HG03460 (cell line): ENCODE measurements around the gene LENG8.

Experiments used
- ATAC-seq: cut with Tn5 transposase; IDR thresholded peaks from one replicate; pipeline ENCODE4 v1.9.1; 2021; ENCODE audit not compliant: unreplicated experiment

The LENG8 gene

DNA sequence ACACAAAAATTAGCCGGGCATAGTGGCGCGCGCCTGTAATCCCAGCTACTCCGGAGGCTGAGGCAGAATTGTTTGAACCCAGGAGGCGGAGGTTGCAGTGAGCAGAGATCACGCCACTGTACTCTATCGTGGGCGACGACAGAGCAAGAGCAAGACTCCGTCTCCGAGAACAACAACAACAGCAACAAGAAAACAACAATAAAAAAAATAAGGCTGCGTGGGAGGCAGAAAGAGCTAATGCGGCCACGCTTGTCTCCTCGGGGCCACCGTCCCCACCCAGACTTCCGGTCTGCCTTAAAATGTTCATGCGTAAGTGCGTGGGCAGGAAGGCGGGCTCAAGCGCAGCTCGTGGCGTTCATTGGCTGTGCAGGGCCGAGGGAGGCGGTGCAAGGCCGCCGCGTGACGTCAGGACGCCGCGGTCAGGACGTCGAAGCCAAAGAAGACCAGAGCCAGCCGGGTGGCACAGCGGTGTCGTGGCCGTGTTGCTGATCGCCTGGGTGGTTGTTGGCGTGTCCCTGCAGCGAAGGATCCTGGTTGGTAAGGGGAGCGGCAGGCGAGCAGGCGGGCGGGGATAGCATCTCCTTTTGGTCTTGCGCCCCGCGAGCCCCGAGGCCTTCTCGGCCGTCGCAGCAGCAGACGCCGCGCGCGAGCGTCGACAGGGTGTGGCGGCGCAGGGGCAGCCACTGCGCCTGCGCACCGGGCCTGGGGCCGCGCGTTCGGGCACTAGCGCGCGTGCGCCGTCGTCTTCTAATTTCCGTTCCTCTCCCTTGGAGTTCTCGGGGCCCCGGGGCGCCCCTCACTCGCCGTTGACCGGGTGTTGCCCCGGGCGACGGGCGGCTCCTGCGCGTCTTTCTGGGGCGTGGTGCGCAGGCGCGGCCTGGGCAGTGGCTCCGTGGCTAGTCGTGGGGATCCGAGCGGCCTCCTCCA lies at the start of gene LENG8:
Gene LENG8, plus strand, starts transcription at position 426 of the 927 bp plus-strand sequence. CDS start 2,146 bp downstream, outside the sequence.
- peak; percentile 78 for ATAC-seq

DNA sequence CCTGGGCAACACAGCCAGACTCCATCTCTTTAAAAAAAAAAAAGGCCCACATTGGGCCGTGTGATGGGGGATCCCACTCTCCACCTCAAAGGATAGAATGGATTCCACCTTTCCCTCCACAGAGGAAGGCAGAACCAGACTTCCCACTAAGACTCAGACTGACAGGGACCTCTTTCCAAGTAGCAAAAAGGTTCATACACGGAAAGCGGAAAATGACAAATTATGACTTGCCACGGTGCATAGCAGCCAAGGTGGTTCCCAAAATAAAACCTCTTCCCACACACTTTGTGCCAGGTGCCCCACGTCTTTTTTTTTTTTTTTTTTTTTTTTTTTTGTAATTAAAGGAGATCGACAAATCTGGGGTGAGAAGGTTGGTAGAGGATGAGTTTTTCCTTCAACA lies 48.1 kb upstream of the LENG8 start:
- no peak for ATAC-seq

DNA sequence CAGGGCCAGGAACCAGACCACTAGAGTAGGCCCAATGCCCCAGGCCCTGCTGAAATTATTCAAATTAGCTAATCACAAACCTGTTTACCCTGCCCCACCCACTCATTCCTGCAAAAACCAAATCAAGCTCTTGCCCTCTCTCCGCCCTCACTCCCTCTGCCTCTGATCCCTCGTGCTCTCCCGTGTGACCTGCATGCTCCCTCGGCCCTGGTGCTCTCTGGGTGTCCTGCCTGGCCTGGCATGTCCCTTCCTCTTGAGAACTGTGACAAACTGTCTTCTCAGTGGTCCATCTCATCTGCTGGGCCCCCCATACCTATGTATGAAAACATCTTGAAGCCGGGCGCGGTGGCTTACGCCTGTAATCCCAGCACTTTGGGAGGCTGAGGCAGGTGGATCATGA lies 45.9 kb upstream of the LENG8 start:
- ATAC-seq: no peak

DNA sequence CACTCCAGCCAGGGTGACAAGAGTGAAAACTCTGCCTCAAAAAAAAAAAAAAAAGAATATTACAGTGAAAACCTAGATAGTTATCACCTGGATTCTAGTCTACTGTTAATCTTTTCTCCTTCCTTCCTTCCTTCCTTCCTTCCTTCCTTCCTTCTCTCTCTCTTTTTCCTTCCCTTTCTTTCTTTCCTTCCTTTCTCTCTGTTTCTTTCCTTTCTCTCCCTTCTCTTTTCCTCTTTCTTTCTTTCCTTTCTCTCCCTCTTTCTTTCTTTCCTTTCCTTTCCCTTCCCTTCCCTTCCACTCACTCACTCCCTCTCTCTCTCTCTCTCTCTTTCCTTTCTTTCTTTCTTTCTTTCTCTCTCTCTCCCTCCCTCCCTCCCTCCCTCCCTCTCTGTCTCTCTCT lies 43.4 kb upstream of the LENG8 start:
- no peak for ATAC-seq

DNA sequence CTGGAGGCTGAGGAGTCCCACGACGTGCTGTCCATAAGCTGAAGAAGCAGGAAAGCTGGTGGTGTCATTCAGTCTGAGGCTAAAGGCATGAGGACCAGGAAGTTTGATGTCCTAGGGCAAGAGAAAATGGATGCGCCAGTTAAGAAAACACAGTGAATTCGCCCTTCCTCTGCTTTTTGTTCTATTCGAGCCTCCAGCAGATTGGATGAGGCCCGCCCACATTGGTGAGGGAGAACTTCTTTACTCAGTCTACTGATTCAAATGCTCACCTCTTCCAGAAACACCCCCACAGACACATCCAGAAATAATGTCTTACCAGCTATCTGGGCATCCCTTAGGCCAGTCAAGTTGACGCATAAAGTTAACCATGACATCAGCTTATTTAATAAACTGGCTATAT lies 41.2 kb upstream of the LENG8 start:
- no peak for ATAC-seq

DNA sequence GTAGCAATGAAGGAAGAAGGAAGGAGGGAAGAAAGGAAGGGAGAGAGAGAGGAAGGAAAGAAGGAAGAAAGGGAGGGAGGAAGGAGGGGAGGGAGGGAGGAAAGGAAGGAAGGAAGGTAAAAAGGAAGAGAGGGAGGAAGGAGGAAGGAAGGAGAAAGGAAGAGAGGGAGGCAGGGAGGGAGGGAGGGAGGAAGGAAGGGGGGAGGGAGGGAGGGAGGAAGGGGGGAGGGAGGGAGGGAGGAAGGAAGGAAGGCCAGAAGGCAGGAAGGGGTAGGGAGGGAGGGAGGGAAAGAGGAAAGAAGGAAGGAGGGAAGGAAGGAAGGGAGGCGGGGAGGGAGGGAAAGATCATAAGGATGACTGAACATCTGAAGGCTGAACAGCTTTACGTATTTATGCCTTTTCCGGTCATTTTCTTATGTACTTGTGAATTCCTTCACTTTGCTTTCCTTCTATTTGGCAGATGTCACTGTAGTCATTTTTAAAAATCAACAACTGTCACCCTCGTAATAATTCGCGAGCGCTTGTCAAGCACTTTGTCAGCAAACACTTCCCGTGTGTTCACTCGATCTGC lies 40.5 kb upstream of the LENG8 start:
- no peak for ATAC-seq

DNA sequence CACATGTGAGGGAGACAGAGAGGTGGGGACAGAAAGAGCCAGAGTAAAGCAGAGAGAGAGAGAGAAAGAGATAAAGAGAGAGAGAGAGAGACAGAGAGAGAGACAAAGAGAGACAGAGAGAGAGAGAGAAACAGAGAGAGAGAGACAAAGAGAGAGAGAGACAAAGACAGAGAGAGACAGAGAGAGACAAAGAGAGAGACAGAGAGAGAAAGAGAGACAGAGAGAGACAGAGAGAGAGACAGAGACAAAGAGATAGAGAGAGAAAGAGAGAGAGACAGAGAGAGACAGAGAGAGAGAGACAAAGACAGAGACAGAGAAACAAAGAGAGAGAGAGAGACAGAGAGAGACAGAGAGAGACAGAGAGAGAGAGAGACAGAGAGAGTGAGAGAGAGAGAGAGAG lies 38.0 kb upstream of the LENG8 start:
- ATAC-seq: no peak

DNA sequence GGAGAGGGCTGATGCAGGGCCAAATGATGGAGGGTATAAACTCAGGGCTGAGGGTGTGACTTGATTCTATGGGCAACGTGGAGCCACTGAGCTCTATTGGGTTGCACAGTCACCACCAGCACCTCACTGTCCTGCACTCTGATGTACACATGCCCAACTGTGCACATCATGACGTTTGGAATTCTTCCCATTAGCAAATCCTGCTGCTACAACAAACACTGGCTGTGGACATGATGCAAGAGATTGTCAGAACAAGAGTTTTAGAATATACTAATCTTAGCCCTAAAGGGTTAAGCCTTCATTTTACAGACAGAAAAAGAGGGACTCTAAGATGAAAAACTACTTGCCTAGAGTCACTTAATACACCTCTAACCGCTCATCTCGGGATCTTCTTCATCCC lies 36.1 kb upstream of the LENG8 start:
- no peak for ATAC-seq

DNA sequence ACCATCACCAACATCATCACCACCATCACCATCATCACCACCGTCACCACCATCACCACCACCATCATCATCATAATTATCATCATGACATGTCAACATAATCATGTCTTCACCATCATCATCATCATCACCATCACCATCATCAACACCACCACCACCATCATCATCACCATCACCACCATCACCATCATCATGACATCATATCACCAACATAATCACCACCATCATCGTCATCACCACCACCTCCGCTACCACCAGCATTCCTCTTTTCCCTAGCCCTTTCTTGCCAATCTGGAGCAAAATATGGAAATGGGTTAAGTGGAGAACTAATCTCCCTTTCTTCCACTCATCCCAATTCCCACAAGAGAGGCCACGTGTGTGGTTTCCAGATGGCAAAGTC lies 34.8 kb upstream of the LENG8 start:
- ATAC-seq: no peak

DNA sequence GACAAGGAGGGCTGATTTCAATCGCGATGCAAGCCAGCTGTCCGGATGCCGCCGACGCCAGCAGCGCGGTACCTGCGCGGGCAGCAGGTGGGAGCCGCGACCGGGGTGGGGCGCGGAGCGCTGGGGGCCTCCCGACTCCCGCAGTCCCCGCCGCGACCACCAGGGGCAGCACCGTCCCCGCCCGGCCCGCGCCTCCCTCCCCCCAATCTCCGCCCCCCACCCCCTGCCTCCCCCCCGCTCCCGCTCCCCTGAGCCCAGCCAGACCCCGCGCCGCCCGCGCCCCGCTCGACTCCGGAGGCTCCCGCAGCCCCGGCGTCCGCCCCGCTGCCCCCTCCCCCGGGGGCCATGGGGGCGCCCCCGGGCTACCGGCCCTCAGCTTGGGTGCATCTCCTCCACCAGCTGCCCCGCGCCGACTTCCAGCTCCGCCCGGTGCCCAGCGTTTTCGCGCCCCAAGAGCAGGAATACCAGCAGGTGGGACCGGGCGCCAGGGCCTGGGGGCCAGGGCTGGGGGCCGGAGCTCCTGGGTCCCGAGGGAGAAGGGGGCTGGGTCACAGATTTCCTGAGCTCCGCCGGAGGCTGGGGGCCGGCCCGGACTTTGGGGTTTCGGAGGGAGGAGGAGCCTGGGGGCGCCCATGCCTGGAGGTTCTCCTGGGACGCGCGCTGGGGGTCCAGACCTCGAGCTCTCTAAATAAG lies 33.6 kb upstream of the LENG8 start, which contains the start of gene TTYH1:
Gene TTYH1, plus strand, starts transcription at position 257 of the 693 bp plus-strand sequence. Its CDS starts 89 bp downstream, at position 346.
- ATAC-seq: no peak

DNA sequence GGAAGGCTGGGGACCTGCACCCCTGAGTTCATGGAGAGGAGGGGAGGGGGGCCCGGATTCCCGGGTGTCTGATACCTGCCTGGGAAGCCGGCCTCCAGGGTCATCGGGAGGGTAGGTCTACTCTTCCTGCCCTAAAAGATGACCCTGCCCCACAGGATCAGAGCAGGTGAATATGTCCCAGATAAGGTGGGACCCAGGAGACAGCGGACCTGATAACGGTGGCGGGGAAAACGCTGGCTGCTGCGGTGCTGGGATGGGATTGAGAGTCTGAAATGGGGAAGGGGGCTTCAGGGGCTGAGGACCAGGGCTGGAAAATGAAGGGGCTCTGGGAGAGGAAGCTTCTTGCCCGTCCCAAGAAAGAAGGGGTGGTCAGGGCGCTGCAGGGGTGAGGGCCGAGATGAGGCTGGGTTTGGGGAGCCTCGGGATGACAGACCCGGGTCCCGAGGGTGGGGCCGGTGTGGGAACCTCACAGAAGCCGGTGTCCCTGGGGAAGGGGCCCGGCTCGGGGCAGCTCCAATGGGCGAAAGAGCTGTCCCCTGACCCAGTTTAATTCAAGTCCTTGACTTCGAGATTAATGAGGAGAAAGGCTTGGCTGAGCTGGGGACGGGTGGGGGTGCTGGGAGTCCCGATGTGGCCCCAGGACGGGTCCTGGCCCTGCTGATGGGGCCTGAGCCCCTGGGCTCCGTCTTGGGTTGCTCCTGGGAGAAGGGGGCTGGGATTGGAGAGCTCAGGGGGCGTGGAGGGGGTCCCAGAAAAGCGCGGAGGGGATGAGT lies 32.9 kb upstream of the LENG8 start:
- ATAC-seq: no peak

DNA sequence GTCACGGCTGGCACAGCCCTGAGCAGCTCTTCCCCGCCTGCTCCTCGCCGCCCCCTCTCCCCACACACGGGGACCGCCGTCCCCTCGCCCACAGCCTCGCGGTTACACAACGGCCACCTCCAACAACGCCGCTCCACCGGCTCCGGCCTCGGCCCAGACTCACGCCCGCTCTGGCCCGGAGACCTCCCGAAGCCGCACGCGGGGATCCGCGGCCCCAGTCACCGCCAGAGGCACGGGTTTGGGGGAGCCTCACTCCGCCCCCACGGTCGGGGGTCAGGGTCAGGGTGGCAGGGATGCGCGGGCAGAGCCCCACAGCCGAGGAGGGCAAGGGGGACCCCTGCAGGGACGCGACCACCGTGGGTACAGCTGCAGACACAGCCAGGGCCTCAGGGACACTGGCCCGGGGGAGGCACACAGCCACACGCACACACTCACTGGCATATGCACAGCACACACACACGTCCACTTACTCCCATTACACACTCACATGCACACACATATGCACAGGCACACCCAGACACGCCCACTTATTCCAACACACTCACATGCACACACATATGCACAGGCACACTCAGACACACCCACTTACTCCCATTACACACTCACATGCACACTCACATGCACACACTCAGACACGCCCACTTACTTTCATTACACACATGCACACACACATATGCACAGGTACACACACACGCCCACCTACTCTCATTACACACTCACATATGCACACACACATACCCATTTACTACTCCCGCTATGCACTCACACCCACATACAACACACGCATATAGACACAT lies 32.1 kb upstream of the LENG8 start:
- ATAC-seq: no peak

DNA sequence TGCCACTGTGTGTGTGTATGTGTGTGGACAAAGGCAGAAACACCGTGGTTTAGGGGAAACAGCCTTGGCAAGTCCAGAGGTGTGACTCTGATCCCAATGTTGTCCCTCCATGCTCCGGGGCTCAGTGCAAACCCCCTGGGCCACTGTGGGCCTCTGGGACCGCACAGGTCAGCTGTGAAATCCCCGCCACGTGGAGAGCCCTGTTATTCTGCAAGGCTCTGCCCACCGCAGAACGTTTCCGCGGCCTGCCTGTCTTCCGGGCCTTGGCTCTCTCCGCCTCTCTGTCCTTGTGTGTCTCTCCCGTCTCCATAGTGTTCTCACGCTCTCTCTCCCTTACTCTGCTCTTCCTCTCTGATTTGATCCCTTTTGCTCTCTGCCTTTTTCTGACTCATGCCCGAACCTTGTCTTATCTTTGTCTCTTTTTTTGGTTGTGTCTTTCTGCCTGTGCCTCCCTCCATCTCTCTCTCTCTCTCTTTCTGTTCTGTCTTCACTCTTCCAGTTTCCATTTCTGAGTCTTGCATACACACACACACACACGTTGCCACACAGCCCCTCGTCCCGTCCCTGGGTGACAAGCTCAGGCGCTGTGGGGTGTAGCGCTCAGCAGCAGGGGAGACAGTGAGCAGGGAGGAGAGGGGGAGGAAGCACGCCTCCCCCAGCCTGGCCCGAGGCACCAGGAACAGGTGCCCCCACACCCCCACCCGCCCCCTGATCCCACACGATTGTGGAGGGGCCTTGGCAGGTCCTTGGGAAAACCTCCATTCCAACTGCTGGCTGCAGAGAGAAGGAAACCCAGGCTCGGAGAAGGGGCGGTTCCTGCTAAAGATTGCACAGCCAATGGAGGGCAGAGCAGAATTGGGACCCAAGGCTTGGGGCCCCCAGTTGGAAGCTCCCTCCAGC lies 30.7 kb upstream of the LENG8 start:
- no peak for ATAC-seq

DNA sequence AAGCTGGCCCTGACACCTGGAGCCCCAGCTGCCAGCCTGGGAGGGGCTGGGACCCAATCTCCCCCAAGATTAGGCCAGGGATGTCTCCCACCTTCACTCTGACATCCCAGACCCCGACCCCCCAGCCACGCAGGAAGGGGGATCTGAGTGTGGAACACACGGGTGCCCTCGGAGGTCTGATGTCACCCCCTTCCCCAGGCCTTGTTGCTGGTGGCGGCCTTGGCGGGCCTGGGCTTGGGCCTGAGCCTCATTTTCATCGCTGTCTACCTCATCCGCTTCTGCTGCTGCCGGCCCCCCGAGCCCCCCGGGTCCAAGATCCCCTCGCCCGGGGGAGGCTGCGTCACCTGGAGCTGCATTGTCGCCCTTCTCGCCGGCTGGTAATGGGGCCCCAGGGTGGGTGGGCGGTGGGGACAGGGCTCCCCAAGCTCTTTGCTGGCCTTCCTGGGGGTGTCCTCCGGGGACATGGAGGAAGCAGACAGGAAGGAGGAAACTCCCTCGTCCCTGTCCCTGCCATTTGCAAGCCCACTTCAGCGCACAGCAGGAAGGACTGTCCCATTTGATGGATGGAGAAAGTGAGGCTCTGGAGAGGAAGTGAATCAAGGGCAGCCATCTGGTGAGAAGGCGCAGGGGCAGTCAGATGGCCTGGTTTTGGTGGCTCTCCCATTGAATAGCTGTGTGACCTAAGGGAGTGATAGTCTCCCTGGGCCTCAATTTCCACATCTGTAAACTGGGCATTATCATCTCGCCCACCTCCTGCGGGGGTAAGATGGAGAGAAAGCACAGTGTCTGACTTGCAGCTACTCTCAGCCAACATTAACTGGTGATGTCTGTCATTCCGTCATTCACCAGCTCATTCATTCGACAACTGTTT lies 29.8 kb upstream of the LENG8 start:
- no peak for ATAC-seq

DNA sequence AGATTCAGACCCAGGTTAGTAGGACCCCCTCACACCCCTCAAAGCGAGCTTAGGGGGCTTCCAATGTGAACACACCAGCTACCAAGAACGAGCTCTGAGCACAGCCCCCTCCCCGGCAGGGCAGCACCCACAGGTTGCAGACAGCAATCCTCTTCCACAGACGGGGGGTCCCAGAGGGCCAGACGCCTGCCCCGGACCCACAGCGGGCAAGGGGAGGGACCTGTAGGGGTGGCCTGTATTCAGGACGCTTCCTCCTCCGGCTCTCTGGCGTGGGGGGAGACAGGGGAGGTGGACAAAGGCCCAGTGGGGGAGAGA lies 29.0 kb upstream of the LENG8 start:
- ATAC-seq: no peak

DNA sequence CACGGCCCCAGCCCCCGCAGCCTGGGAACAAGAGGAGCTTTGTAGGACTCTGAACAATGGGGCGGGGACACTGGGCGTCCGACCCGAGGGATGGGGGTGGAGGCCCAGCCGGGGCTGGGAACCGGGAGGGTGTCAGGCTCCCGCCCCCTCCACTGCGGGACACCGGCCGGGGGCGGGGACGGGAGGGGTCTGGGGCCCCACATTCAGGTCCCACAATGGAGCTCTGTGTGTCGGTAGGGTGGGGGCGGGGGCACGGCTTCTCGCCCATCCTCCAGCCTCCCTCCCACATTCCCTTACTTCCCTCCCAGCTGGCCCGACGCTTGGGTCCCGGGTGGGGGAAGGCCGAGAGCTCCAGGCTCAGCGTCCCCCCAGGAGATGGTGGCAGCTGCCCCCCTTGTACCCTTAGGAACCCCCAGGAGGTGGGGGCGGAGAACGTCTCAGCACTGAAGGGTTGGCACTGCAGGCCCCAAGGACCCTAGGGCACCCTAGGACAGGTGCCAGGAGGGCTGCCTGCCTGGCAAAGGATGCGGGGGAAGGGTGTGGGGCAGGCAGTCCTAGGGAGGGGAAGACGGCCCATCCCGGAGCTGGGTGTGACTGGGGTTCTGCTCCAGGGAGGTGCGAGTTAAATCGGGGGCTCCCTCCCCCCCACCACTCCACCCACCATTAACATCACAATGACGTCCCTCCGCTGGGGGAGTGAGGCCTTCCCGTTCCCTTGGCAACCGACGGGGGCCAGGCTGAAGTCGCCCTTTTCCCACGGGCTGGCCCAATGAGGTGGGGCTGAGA lies 28.4 kb upstream of the LENG8 start:
- no peak for ATAC-seq

DNA sequence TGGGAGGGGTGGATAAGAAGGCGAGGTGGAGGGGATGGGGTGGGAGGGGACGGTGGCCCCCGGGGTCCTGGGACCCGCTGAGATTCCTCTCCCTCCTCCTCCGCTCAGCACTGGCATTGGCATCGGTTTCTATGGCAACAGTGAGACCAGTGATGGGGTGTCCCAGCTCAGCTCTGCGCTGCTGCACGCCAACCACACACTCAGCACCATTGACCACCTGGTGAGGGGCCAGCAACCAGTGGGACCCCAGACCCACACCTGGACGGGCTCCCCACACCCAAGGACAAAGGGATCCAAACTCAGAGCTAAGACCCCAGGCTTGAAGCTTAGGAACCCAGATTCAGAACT lies 27.9 kb upstream of the LENG8 start:
- ATAC-seq: no peak

DNA sequence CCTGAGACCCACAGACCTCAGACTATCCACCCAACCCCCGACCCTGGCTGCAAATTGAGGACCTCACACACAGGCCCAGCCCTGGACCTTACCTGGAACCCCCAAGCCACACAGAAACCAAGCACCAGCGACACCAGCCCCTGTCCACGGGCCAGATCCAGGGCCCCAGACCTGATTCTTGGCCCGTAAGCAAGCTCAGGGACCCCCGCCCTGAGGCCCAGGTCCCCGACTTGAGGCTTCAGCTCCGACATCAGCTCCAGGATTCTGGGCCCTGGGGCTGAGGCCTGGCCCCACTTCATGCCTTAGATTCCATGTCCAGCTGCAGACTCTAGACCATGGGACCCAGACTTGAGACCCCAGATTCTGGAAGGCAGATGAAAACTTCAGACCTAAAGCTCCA lies 27.5 kb upstream of the LENG8 start:
- ATAC-seq: no peak
